K562 (cell line): Measurements from ENCODE around the gene GRB2. TPM values are rescaled to one million over a fixed set of nuclear protein-coding genes. Genes with fewer than 3 reads are reported as not detected.

Source experiments
- ARID3A ChIP-seq: IDR thresholded peaks from 2 replicates; pipeline ENCODE4 v1.6.1; 2012; ENCODE audit warnings: low read depth, low read length, improper control_type of control experiment, borderline replicate concordance
- DPF2 ChIP-seq: fragments of 450-650 bp; IDR thresholded peaks from 2 replicates; pipeline ENCODE4 v1.6.1; 2016
- ETV5 ChIP-seq: sonication (generic); formaldehyde crosslinking; IDR thresholded peaks from 2 replicates; pipeline ENCODE4 v1.4.0; 2020; ENCODE audit warnings: low read depth, mild to moderate bottlenecking, missing genetic modification reagents
- HLTF ChIP-seq: fragments of 450-650 bp; IDR thresholded peaks from 2 replicates; pipeline ENCODE4 v1.6.1; 2016
- HMG20B ChIP-seq: fragments of 250-450 bp; sonication (Bioruptor Pico); IDR thresholded peaks from 2 replicates; pipeline ENCODE4 v1.5.0; 2021; ENCODE audit warnings: mild to moderate bottlenecking
- MED1 ChIP-seq: sonication (generic); formaldehyde crosslinking; IDR thresholded peaks from 2 replicates; pipeline ENCODE4 v1.8.1; 2023; ENCODE audit warnings: missing genetic modification reagents, borderline replicate concordance
- MIER1 ChIP-seq: fragments of 450-650 bp; IDR thresholded peaks from 2 replicates; pipeline ENCODE4 v1.6.1; 2016; ENCODE audit warnings: antibody characterized with exemption, mild to moderate bottlenecking, low read depth
- PKNOX1 ChIP-seq: fragments of 450-650 bp; IDR thresholded peaks from 2 replicates; pipeline ENCODE4 v1.6.1; 2016
- POLR2AphosphoS2 ChIP-seq: IDR thresholded peaks from 2 replicates; pipeline ENCODE4 v1.6.1; 2012; ENCODE audit warnings: low read length, improper control_type of control experiment
- POLR2B ChIP-seq: fragments of 450-650 bp; IDR thresholded peaks from 2 replicates; pipeline ENCODE4 v1.6.1; 2018; ENCODE audit warnings: low read depth; ENCODE audit not compliant: partially characterized antibody
- PYGO2 ChIP-seq: fragments of 450-650 bp; IDR thresholded peaks from 2 replicates; pipeline ENCODE4 v1.6.1; 2016; ENCODE audit warnings: mild to moderate bottlenecking, missing genetic modification characterization, moderate library complexity, missing compliant biosample characterization
- RBM34 ChIP-seq: fragments of 200-400 bp; formaldehyde crosslinking; IDR thresholded peaks from 2 replicates; pipeline ENCODE4 v1.6.1; 2018; ENCODE audit warnings: low read length, borderline replicate concordance; ENCODE audit not compliant: insufficient read depth
- SIRT6 ChIP-seq: IDR thresholded peaks from one replicate; pipeline ENCODE4 v1.6.1; 2012; ENCODE audit warnings: low read depth, mild to moderate bottlenecking, control low read depth, inconsistent platforms, low read length, moderate library complexity
- SREBF1 ChIP-seq: fragments of 150-350 bp; IDR thresholded peaks from 2 replicates; pipeline ENCODE4 v1.6.1; 2014; ENCODE audit warnings: antibody characterized with exemption, low read depth, low read length, borderline replicate concordance
- TAL1 ChIP-seq: fragments of 450-650 bp; IDR thresholded peaks from 2 replicates; pipeline ENCODE4 v1.6.1; 2016; ENCODE audit warnings: mild to moderate bottlenecking
- TFAM ChIP-seq: fragments of 250-450 bp; sonication (Bioruptor Pico); conservative IDR thresholded peaks from 2 replicates; pipeline ENCODE4 v1.5.0; 2021; ENCODE audit warnings: mild to moderate bottlenecking, moderate library complexity
- ZNF239 ChIP-seq: fragments of 250-450 bp; sonication (Bioruptor Pico); IDR thresholded peaks from 2 replicates; pipeline ENCODE4 v1.4.0; 2020; ENCODE audit warnings: mild to moderate bottlenecking
- ZNF280B ChIP-seq: fragments of 250-450 bp; sonication (Bioruptor Pico); IDR thresholded peaks from 2 replicates; pipeline ENCODE4 v1.5.1; 2021; ENCODE audit warnings: mild to moderate bottlenecking
- ZNF589 ChIP-seq: fragments of 200-800 bp; sonication (Bioruptor generic); IDR thresholded peaks from 2 replicates; pipeline ENCODE4 v1.6.1; 2016; ENCODE audit warnings: low read depth, missing genetic modification characterization, missing compliant biosample characterization
- polyA plus RNA-seq, 8 experiments: library from polyadenylated mRNA; depleted of rRNA in 4 of 8; stranded (reverse) in 5 of 8; unstranded in 3 of 8; fragments of >200 nt; fragmentation: Nextera tagmentation in 2 of 8; fragmentation: Illumina TruSeq in 1 of 8; extraction: Ambion mirVana in 2 of 8; extraction: Trizol in 1 of 8; gene quantifications; 2 replicates each; pipeline versions ENCODE4 v1.2.1 to v1.2.3, GENCODE V29; 2011 to 2014; ENCODE audit warnings: inconsistent platforms in 1 of 8, missing spikeins in 1 of 8
- total RNA-seq, 7 experiments: library from RNA; depleted of rRNA in 6 of 7; stranded (reverse); fragments of >200 nt in 6 of 7; fragmentation: Illumina TruSeq in 2 of 7; extraction: Trizol in 2 of 7; gene quantifications; 2 replicates each; pipeline versions ENCODE4 v1.2.1 to v1.2.3, GENCODE V29; 2011 to 2021; ENCODE audit warnings: low replicate concordance in 1 of 7
- TF ChIP-seq, protein P1 (sequence below): fragments of 450-650 bp; IDR thresholded peaks from 2 replicates; pipeline ENCODE4 v1.7.1; 2018; ENCODE audit warnings: mild to moderate bottlenecking, low read depth; ENCODE audit not compliant: partially characterized antibody
- TF ChIP-seq, protein P2 (sequence below): fragments of 450-650 bp; formaldehyde crosslinking; IDR thresholded peaks from 2 replicates; pipeline ENCODE4 v1.4.0; 2022; ENCODE audit warnings: mild to moderate bottlenecking, moderate library complexity

Gene GRB2
- total and polyA plus RNA-seq, 9 of the 15 experiments (the other 6 are each of a cell fraction or from before 2014, with no cell fraction given) = 57.2 to 136 (median 84.8) TPM

DNA sequence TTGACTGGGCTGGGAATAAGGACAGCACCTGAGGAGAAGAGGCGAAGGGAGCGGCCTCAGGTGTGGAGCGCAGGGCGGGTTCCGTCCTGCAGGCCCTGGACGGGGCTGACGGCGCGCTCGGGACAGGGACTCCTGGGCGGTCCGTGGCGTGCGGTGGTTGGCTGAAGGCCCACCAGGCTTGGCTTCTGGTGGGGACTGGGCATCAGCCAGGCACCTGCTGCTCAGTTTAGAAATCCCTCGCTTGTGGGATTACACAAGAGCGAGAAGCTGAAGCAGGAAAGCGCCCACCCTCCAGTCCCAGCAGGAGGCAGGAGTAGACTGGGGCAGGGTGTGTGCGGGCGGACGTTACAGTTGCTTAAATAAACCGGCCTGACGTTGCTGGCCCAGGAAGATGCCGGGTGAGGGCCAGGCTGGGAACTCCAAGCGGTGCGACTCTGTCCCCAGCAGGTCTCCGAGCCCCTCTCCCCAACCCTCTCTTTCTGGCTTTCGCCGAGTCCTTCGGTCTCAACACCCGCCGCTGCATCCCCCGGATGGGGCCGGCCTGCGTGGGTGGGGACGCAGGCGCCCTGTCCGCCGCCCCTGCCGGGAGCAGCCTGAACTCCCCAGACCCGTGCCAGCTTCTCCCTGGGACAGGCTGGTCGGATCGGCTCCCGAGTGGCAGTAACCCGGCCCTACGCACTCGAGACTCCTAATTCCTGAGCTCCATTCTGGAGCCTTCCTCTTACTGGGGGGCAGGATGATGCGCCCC lies 135.1 kb downstream of the GRB2 start (continued):
- TF ChIP-seq, protein P1, sequence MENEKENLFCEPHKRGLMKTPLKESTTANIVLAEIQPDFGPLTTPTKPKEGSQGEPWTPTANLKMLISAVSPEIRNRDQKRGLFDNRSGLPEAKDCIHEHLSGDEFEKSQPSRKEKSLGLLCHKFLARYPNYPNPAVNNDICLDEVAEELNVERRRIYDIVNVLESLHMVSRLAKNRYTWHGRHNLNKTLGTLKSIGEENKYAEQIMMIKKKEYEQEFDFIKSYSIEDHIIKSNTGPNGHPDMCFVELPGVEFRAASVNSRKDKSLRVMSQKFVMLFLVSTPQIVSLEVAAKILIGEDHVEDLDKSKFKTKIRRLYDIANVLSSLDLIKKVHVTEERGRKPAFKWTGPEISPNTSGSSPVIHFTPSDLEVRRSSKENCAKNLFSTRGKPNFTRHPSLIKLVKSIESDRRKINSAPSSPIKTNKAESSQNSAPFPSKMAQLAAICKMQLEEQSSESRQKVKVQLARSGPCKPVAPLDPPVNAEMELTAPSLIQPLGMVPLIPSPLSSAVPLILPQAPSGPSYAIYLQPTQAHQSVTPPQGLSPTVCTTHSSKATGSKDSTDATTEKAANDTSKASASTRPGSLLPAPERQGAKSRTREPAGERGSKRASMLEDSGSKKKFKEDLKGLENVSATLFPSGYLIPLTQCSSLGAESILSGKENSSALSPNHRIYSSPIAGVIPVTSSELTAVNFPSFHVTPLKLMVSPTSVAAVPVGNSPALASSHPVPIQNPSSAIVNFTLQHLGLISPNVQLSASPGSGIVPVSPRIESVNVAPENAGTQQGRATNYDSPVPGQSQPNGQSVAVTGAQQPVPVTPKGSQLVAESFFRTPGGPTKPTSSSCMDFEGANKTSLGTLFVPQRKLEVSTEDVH = no peak
- TF ChIP-seq, protein P2, sequence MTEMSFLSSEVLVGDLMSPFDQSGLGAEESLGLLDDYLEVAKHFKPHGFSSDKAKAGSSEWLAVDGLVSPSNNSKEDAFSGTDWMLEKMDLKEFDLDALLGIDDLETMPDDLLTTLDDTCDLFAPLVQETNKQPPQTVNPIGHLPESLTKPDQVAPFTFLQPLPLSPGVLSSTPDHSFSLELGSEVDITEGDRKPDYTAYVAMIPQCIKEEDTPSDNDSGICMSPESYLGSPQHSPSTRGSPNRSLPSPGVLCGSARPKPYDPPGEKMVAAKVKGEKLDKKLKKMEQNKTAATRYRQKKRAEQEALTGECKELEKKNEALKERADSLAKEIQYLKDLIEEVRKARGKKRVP (CRISPR knock-in tag) = no peak
- no peak for TF ChIP-seq ZNF589
- TF ChIP-seq ZNF280B (CRISPR knock-in tag) = no peak
- no peak for TF ChIP-seq SREBF1
- no peak for TF ChIP-seq MED1 (CRISPR knock-in tag)
- no peak for TF ChIP-seq TAL1
- TF ChIP-seq ARID3A = no peak
- no peak for TF ChIP-seq ETV5 (CRISPR knock-in tag)
- TF ChIP-seq PYGO2 = no peak
- no peak for TF ChIP-seq HLTF
- TF ChIP-seq PKNOX1 = no peak
- TF ChIP-seq MIER1 = no peak
- TF ChIP-seq POLR2AphosphoS2 = no peak
- TF ChIP-seq POLR2B = peak; percentile 41
- TF ChIP-seq RBM34 = no peak
- no peak for TF ChIP-seq SIRT6
- no peak for TF ChIP-seq TFAM (CRISPR knock-in tag)
- TF ChIP-seq ZNF239 (CRISPR knock-in tag) = no peak
- no peak for TF ChIP-seq HMG20B (CRISPR knock-in tag)
- no peak; the same call in 1 of the 2 replicates for TF ChIP-seq DPF2
